HG03354 (cell line): Measurements from ENCODE around the gene MDM1.

ENCODE experiments used
- ATAC-seq: cut with Tn5 transposase; IDR thresholded peaks from one replicate; pipeline ENCODE4 v1.9.1; 2021; ENCODE audit warnings: mild to moderate bottlenecking; ENCODE audit not compliant: unreplicated experiment, poor library complexity, severe bottlenecking

MDM1 gene

GRCh38 chr12:68358532-68359485 is 26.6 kb upstream of the MDM1 start:
- ATAC-seq: peak; percentile 87

DNA sequence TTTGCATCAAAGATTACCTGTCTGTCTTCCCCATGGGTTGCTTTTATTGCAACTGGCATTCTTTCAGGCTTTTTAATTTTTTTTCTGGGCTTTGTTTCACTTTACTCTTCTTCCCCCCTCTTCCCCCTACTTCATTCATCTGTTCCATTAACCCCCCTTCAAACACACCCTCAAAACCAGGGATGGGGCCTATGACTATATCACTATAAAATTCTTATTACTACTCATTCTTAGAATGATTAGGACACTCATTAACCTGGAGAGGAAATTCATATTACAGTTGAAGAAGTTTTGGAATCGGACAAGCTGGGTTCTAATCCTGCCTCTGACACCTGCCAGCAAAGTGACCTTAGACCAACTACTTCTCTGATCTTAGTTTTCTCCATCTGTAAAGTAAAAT is 24.8 kb upstream of the MDM1 start:
- ATAC-seq: no peak

- ATAC-seq: no peak
These were observed 24.0 kb upstream of the MDM1 start for GRCh38 chr12:68356060-68356695.

DNA sequence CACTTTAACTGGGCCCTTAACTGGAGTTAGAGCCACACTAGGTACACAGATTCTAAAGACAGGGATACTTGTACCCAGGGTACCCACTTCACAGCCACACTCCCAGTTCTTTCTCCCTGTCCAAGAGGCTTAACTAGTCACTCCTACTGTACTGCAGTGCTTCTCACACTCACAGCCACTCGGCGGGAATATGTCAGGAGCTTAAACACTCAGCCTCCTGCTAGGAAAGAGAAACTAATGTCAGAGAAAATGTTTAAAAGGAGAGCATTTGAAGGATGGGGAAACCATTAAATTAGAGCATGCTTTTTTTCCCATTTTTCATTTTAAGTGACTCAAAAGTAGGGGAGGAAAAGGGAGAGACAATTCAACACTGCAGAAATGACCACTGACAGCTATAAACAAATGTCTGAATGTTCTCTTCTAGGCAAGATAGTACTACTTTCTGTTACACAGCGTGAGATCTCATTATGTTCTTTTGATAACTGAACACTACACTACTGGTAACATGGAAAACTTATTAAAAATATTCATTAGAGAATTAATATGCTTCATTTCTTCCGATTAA is 22.9 kb upstream of the MDM1 start:
- no peak for ATAC-seq

DNA sequence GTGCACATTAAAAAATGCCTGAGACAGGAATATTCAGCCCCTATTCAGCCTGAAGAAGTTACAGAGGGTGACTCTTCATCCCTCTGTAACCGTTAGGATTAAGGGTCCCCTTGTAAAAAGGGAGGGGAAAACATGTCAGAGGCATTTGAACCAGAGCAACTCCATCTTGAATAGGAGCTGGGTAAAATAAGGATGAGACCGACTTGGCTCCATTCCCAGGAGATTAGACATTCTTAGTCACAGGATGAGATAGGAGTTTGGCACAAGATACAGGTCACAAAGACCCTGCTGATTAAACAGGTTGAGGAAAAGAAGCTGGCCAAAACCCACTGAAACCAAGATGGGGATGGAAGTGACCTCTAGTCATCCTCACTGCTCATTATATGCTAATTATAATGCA is 19.9 kb upstream of the MDM1 start:
- no peak for ATAC-seq

GRCh38 chr12:68350753-68351152 is 18.6 kb upstream of the MDM1 start:
- no peak for ATAC-seq

DNA sequence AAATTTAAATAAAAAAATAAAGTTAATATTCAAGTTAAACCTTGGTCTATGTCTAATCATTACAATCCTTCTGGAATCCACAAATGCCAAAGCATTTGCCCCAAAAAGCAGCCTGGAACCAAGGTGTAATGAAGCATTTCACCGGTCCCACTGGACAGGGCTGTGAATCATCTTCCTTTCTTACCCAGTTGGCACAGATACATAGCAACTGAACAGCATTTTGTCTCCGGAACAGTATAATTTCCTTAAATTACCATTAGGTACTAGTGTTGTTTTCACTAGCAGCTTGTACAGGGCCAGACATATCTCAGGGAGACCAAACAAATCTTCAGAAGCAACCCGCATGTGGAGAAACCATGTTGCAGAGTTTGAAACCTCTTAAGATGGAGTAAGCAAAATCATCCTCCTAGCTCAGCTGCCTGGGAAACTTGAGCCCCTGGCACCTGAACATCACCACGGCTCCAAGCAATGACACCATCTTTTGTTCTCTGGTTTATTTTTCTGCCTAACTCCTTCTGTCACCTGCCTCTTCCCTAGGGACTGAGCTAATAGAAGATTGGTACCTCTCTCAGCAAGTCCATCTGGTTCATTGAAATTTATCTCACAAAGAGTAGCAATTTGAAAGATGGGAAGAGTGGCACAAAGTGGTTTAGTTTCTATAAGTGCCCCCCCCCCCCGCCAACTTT is 17.9 kb upstream of the MDM1 start:
- no peak for ATAC-seq

GRCh38 chr12:68349220-68349621 is 17.1 kb upstream of the MDM1 start:
- ATAC-seq: no peak

DNA sequence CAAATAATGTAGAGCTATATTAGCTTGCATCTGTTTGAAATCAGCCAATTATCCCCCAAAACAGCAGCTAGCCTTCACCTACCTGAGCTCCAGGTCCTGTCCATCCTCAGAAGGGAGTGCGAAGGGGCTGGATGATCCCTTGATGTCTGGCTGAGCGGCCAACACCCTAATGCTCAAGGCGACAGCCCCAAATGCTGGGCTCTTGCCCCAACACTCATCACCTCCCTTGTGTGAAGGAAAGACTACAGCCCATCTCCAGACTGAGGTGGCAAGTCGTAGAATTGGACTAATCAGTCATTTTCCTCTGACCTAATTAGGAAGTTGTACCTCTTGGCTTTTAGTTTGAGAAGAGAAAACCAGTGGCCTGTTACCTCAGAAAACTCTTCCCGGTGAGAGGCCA is 16.3 kb upstream of the MDM1 start:
- ATAC-seq: no peak

DNA sequence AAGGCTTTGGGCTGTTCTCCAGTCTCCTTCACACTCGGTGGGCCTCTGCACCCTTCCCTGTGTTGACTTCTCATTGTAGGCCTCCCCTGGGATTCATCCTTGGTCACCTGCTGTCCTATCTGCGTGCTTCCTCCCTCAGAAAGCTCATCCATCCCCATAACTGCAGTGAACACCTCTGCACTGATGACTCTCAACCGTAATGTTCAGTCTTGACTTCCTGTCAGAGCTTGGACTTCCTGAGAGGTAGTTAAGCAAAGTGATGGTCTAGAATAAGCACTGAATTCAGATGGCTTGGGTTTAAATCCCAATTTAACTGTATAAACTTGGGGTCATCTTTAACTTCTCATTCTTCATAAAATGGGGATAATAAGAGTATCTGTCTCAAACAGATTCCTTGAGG is 13.6 kb upstream of the MDM1 start:
- no peak for ATAC-seq

DNA sequence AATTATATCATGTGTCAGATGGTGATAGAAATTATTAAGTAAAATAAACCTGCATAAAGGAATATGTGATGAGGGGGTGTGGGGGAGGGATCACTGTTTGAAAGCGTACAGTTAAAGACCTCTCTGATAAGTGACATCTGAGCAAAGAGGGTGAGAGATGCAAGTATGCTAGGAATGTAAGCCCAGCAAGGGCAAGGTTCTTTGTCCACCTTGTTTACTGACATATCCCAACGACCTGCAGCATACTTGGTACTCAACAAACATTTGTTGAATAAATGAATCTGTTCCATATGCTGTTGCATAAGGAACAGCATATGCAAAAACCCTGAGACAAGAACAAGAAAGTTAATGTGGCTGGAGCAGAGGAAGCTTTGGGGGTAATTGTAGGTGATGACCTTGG is 12.0 kb upstream of the MDM1 start:
- no peak for ATAC-seq

- ATAC-seq: no peak
These were observed 10.8 kb upstream of the MDM1 start for GRCh38 chr12:68342966-68343365.

DNA sequence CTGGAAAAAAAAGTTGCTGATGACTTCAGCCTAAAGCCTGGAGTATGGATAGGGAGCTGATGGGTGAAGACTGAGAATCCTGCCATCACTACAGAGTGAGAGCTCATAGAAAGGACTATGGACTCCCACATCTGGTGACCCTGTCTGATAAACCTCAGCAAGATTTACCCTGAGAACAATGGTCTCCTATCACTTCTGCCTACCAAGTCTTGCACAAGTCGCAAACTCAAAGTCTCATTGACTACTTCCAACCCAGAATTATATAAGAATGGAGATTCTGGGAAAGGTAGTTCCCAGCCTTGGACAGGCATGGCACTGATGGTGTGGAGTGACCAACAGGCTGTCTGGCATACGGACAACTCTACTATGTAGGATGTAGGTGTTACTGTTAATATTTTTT is 9.7 kb upstream of the MDM1 start:
- no peak for ATAC-seq

DNA sequence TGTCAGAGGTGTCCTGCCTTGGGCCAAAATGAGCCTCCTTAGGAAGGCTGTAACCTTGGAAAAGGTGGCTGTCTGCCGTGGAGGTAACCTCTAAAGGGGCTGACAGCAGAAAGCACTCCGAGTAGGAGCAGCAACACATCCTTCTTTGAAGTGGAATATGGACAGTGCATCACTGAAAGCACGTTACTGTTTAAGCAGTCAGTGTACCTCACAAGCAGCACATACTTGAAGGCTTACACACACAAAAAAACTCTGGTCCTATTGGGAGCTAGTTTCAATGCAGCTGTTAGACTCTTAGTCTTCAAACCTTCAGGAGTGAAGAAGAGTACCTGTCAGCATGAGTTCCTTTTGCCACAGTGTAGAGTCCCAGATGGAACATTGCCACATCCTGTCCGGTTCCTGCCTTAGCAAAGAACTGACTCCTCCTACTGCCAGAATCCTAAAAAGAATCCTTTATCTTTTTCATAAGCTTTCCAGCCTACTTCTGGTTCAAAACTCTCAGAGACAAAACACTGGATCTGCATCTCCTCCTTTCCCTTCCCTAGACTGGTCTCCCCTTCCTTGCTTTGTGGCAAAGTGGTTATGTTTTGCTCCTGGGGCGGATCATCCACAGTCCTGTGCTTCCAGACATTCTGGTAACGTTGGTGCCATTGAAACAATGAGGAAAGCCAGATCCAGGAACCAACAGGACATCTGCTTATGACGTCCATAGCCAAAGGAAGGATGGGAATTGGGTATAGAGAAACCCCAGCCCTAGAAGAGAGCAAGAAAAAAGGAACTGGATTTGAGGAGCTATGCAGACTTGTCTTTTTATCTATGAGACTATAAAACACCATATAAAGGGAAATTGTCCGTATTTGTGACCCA is 8.5 kb upstream of the MDM1 start:
- no peak for ATAC-seq

DNA sequence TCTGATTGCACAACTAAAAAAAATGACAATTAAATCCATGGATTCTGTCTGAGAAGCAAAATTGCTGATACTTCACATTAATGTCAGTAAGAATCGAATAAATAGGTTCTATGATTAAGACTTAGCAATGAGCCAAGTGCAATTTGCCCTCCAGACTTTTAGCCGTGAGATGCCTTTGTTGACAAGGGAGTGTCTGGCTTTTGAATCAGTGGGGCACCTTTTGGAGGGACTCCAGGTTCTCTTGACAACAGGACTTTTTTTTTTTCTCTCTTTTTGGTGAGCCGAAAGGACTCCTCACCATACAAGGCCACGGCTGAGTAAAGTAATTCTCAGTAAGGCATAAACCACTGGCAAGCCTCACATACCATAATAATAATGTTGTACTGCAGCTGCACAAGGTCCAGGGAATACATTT is 4.7 kb upstream of the MDM1 start:
- no peak for ATAC-seq

DNA sequence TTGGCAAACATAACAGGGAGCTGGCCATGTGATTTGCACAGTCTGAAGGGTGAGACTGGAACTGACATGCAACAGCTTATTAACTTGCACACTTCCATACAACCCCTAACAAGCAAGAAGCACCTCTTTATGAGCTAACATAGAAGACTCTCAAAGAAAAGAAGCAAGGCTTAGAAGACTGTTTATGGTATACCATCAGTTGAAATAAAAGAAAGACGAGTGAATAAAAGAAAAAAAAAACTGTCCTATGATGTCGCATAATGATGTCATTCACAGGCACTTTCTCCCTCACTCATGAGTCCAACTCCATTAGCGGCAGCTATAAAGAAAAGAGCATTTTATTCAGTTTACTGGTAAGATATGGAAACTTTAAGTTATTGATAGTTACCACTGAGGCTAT is 3.3 kb upstream of the MDM1 start:
- ATAC-seq: no peak

DNA sequence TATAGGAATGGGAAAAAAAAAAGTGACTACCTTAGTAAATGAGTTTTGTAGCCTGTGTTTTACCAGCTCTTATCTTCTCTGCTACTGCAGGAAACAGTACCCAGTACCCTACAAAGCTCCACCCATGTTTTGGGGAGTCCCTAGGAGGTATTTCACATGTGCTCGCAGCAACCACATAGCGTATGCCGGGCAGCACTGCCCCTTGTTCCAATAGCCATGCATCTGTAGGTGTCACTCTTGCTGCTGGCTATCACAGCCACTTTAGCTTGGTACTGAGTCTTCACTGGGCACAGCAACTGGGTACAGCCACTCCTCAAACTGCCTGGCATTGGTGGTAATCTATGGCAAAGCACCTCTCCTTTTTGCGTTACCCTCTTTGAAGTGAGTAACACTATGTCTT is 2.0 kb upstream of the MDM1 start:
- ATAC-seq: no peak

DNA sequence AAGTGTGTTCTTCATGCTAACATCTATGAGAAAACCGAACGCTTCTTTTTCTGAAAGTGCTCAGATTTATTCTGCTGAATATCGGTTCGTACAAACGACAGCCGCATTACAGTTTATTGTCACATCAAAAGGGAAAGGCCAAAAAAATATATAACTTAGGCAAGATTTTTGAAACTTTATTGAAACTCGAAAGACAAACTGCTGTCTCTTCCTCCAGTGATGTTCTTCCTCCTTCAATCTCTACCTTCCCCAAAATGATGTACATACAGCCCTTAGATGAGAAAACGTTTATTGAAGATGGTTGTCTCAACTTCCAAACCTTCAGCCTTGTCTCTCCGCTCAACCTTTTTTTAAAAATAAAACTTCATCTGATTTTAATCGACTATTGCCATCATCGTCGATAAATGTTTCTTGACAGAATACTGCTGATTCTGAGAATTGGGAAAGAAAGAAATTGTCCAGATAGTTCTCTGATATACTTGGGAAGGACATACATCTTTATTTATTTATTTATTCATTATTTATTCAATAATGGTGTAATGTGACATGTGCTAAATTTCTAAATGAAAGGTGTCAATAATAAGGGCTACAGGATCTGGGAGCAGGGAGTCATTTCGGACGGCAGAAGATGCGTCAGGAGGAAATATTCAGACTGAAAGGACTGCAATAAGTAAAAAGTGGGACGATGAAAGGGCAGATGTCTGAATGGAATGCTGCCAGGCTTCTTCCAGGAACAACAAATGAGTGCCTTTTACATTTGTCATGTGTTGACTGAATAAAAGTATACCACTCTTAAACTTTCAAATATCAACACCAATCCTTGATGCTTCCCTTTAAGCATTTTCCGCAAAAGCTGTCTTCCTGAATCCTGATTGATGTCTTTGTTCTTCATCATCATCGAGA is 817 bp upstream of the MDM1 start:
- no peak for ATAC-seq

GRCh38 chr12:68331500-68331868 is 678 bp downstream of the MDM1 start:
- ATAC-seq: no peak
